NT2/D1 (cell line): ENCODE measurements around the gene HSPA12B.

Experiments used
- DNase-seq: peaks from one replicate; pipeline ENCODE4 v3.0.0-alpha.2; 2011; ENCODE audit warnings: low read depth, low spot score
- H3K27me3 ChIP-seq: 2 replicates; pipeline ENCODE4 v1.6.0; 2011; ENCODE audit warnings: mild to moderate bottlenecking; ENCODE audit not compliant: insufficient read length, insufficient read depth
- H3K36me3 ChIP-seq: 2 replicates; pipeline ENCODE4 v1.6.1; 2011; ENCODE audit warnings: mild to moderate bottlenecking, low read length, mixed read lengths; ENCODE audit not compliant: insufficient read depth, insufficient read length
- H3K4me1 ChIP-seq: 2 replicates; pipeline ENCODE4 v1.5.1; 2011; ENCODE audit not compliant: insufficient read depth, insufficient read length
- H3K4me3 ChIP-seq: 2 replicates; pipeline ENCODE4 v1.5.1; 2011; ENCODE audit warnings: low read depth; ENCODE audit not compliant: insufficient read length
- H3K9ac ChIP-seq: 2 replicates; pipeline ENCODE4 v1.6.0; 2011; ENCODE audit warnings: low read depth; ENCODE audit not compliant: insufficient read length
- H3K9me3 ChIP-seq: 2 replicates; pipeline ENCODE4 v1.5.1; 2011; ENCODE audit warnings: mild to moderate bottlenecking, low read length; ENCODE audit not compliant: insufficient read depth
- SUZ12 ChIP-seq: IDR thresholded peaks from 2 replicates; pipeline ENCODE4 v1.6.1; 2011; ENCODE audit not compliant: insufficient read length, insufficient read depth; ENCODE audit errors: extremely low read depth
- YY1 ChIP-seq: IDR thresholded peaks from 2 replicates; pipeline ENCODE4 v1.6.1; 2011; ENCODE audit not compliant: insufficient read length, insufficient read depth
- ZNF274 ChIP-seq: IDR thresholded peaks from 2 replicates; pipeline ENCODE4 v1.6.1; 2011; ENCODE audit warnings: mild to moderate bottlenecking, low read depth, low read length

Gene HSPA12B

GRCh38 chr20:3732327-3733118 lies at the start of gene HSPA12B:
Gene HSPA12B (plus strand): TSS chr20:3732685. CDS start chr20:3738675, 5,990 bp downstream.
- Histone ChIP-seq H3K27me3 (peaks cover 15% of the 10 kb centered on the region), H3K36me3 (no peaks in the 10 kb centered on the region), H3K9me3 (no peaks in the 10 kb centered on the region), H3K9ac (peak within 1 kb of the TSS; percentile 86), H3K4me1 (peaks cover 20% of the 10 kb centered on the region), H3K4me3 (peak within 1 kb of the TSS; percentile 45)
- DNase-seq = no peak
- TF ChIP-seq SUZ12 (no peak), YY1 (no peak), ZNF274 (no peak)

- no peak overlapping the region for H3K4me3 ChIP-seq
- no peak for DNase-seq
- H3K9me3 ChIP-seq = no peaks in the 10 kb centered on the region
- H3K36me3 ChIP-seq = no peaks in the 10 kb centered on the region
- no peaks in the 10 kb centered on the region for H3K27me3 ChIP-seq
- TF ChIP-seq YY1 = no peak
- TF ChIP-seq SUZ12 = no peak
- no peak for TF ChIP-seq ZNF274
- H3K4me1 ChIP-seq = peaks cover 7% of the 10 kb centered on the region
- no peak overlapping the region for H3K9ac ChIP-seq
These were observed 47.1 kb upstream of the HSPA12B start for GRCh38 chr20:3685341-3685740.

- peaks cover 1% of the 10 kb centered on the region for H3K4me1 ChIP-seq
- no peaks in the 10 kb centered on the region for H3K9me3 ChIP-seq
- H3K36me3 ChIP-seq = no peaks in the 10 kb centered on the region
- TF ChIP-seq ZNF274 = no peak
- no peak for TF ChIP-seq SUZ12
- no peak for TF ChIP-seq YY1
- H3K4me3 ChIP-seq = no peak overlapping the region
- DNase-seq = no peak
- H3K27me3 ChIP-seq = no peaks in the 10 kb centered on the region
- no peak overlapping the region for H3K9ac ChIP-seq
These were observed 46.1 kb upstream of the HSPA12B start for GRCh38 chr20:3686421-3686820.

- Histone ChIP-seq H3K9ac (no peak overlapping the region), H3K4me1 (no peaks in the 10 kb centered on the region), H3K4me3 (no peak overlapping the region), H3K36me3 (no peaks in the 10 kb centered on the region), H3K27me3 (no peaks in the 10 kb centered on the region), H3K9me3 (no peaks in the 10 kb centered on the region)
- DNase-seq = no peak
- no peak for TF ChIP-seq SUZ12
- no peak for TF ChIP-seq YY1
- TF ChIP-seq ZNF274 = no peak
These were observed 45.6 kb upstream of the HSPA12B start for GRCh38 chr20:3686867-3687321.

- TF ChIP-seq ZNF274 = no peak
- no peak for TF ChIP-seq YY1
- no peak for TF ChIP-seq SUZ12
- DNase-seq = no peak
- H3K4me1 ChIP-seq = no peaks in the 10 kb centered on the region
- no peaks in the 10 kb centered on the region for H3K27me3 ChIP-seq
- H3K4me3 ChIP-seq = no peak overlapping the region
- no peak overlapping the region for H3K9ac ChIP-seq
- no peaks in the 10 kb centered on the region for H3K9me3 ChIP-seq
- H3K36me3 ChIP-seq = no peaks in the 10 kb centered on the region
These were observed 44.8 kb upstream of the HSPA12B start for GRCh38 chr20:3687655-3688054.

GRCh38 chr20:3689978-3690377 lies 42.5 kb upstream of the HSPA12B start:
- Histone ChIP-seq H3K4me3 (no peak overlapping the region), H3K27me3 (no peaks in the 10 kb centered on the region), H3K9ac (no peak overlapping the region), H3K4me1 (no peaks in the 10 kb centered on the region), H3K36me3 (no peaks in the 10 kb centered on the region), H3K9me3 (no peaks in the 10 kb centered on the region)
- TF ChIP-seq ZNF274 (no peak), SUZ12 (no peak), YY1 (no peak)
- DNase-seq = no peak

- TF ChIP-seq ZNF274 (no peak), YY1 (no peak), SUZ12 (no peak)
- H3K4me3 ChIP-seq = no peak overlapping the region
These were observed 42.1 kb upstream of the HSPA12B start for GRCh38 chr20:3690413-3690812.

More at GRCh38 chr20:3690413-3690812, 42.1 kb upstream of the HSPA12B start:
- no peak for DNase-seq
- Histone ChIP-seq H3K9me3 (no peaks in the 10 kb centered on the region), H3K4me1 (no peaks in the 10 kb centered on the region), H3K9ac (no peak overlapping the region), H3K27me3 (no peaks in the 10 kb centered on the region), H3K36me3 (no peaks in the 10 kb centered on the region)
